WERI-Rb-1 (cell line): Measurements from ENCODE around the gene CHCHD1.

Source experiments
- DNase-seq: peaks from one replicate; pipeline ENCODE4 v3.0.0-alpha.2; 2020
- H3K27ac ChIP-seq: fragments of 250-450 bp; sonication (Bioruptor Pico); 2 replicates; pipeline ENCODE4 v1.5.1; 2020; ENCODE audit warnings: mild to moderate bottlenecking, moderate library complexity
- H3K27me3 ChIP-seq: fragments of 250-450 bp; sonication (Bioruptor Pico); 2 replicates; pipeline ENCODE4 v1.5.1; 2021; ENCODE audit warnings: mild to moderate bottlenecking, low read depth, moderate library complexity; ENCODE audit not compliant: insufficient read depth, severe bottlenecking
- H3K36me3 ChIP-seq: fragments of 250-450 bp; sonication (Bioruptor Pico); 2 replicates; pipeline ENCODE4 v1.5.1; 2020; ENCODE audit warnings: mild to moderate bottlenecking, moderate library complexity
- H3K4me3 ChIP-seq: 2 replicates; pipeline ENCODE4 v1.5.1; 2011; ENCODE audit warnings: low read depth, mild to moderate bottlenecking, control low read depth, low read length
- H3K9me3 ChIP-seq: fragments of 250-450 bp; sonication (Bioruptor Pico); 2 replicates; pipeline ENCODE4 v1.5.1; 2021; ENCODE audit warnings: mild to moderate bottlenecking, moderate library complexity; ENCODE audit not compliant: severe bottlenecking
- TF ChIP-seq, protein P1 (sequence below): IDR thresholded peaks from 2 replicates; pipeline ENCODE4 v1.5.1; 2011; ENCODE audit warnings: low read depth, mild to moderate bottlenecking, control low read depth, inconsistent platforms, low read length

Gene CHCHD1

GRCh38 chr10:73772281-73773151, 9.3 kb upstream of the CHCHD1 start:
- peaks cover 69% of the 10 kb centered on the region for H3K36me3 ChIP-seq
- peak overlapping the region; percentile 94 for H3K27ac ChIP-seq
- no peaks in the 10 kb centered on the region for H3K9me3 ChIP-seq
- TF ChIP-seq, protein P1, sequence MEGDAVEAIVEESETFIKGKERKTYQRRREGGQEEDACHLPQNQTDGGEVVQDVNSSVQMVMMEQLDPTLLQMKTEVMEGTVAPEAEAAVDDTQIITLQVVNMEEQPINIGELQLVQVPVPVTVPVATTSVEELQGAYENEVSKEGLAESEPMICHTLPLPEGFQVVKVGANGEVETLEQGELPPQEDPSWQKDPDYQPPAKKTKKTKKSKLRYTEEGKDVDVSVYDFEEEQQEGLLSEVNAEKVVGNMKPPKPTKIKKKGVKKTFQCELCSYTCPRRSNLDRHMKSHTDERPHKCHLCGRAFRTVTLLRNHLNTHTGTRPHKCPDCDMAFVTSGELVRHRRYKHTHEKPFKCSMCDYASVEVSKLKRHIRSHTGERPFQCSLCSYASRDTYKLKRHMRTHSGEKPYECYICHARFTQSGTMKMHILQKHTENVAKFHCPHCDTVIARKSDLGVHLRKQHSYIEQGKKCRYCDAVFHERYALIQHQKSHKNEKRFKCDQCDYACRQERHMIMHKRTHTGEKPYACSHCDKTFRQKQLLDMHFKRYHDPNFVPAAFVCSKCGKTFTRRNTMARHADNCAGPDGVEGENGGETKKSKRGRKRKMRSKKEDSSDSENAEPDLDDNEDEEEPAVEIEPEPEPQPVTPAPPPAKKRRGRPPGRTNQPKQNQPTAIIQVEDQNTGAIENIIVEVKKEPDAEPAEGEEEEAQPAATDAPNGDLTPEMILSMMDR: peak; percentile 15; the same call in 1 of the 2 replicates
- peak; percentile 89 for DNase-seq
- H3K4me3 ChIP-seq: peak overlapping the region; percentile 88
- no peaks in the 10 kb centered on the region for H3K27me3 ChIP-seq

GRCh38 chr10:73773152-73773879, 8.5 kb upstream of the CHCHD1 start:
- Histone ChIP-seq H3K9me3 (no peaks in the 10 kb centered on the region), H3K27me3 (no peaks in the 10 kb centered on the region), H3K4me3 (peak overlapping the region; percentile 88), H3K36me3 (peaks cover 66% of the 10 kb centered on the region), H3K27ac (peak overlapping the region; percentile 94)
- TF ChIP-seq, protein P1: no peak
- DNase-seq: no peak

DNA sequence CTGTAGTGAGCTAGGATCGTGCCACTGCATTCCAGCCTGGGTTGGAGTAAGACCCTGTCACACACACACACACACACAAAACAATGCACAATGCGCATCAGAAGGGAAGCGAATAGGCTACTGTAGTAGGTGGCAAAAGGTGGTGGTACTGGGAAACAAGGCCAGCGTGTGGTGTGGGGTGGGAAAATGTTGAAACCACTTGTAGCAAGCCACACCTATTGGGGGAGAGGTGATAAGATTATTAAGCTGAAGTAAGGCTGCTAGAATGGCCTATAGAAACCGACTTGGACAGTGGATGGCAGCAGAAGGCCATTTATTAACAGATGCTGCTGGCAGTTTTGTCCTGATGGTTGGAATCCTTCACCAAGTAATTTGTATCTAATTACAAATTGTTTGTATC, 7.2 kb upstream of the CHCHD1 start:
- peaks cover 68% of the 10 kb centered on the region for H3K36me3 ChIP-seq
- H3K27ac ChIP-seq: no peak overlapping the region
- peak overlapping the region; percentile 88 for H3K4me3 ChIP-seq
- TF ChIP-seq, protein P1: no peak
- H3K27me3 ChIP-seq: no peaks in the 10 kb centered on the region
- DNase-seq: no peak
- H3K9me3 ChIP-seq: no peaks in the 10 kb centered on the region

DNA sequence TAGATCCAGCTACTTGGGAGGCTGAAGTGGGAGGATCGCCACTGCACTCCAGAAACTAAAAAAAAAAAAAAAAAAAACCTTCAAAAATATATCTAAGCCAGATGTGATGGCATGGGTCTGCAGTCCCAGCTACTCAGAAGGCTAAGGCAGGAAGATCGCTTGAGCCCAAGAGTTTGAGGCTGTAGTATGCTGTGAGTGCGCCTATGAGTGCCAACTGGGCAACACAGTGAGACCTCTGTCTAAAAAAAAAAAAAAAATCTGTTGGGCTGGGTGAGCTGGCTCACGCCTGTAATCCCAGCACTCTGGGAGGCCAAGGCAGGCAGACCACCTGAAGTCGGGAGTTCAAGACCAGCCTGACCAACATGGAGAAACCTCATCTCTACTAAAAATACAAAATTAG, 2.8 kb upstream of the CHCHD1 start:
- no peak overlapping the region for H3K4me3 ChIP-seq
- no peaks in the 10 kb centered on the region for H3K27me3 ChIP-seq
- TF ChIP-seq, protein P1: no peak
- H3K9me3 ChIP-seq: no peaks in the 10 kb centered on the region
- H3K36me3 ChIP-seq: peaks cover 58% of the 10 kb centered on the region
- H3K27ac ChIP-seq: no peak overlapping the region
- no peak for DNase-seq

DNA sequence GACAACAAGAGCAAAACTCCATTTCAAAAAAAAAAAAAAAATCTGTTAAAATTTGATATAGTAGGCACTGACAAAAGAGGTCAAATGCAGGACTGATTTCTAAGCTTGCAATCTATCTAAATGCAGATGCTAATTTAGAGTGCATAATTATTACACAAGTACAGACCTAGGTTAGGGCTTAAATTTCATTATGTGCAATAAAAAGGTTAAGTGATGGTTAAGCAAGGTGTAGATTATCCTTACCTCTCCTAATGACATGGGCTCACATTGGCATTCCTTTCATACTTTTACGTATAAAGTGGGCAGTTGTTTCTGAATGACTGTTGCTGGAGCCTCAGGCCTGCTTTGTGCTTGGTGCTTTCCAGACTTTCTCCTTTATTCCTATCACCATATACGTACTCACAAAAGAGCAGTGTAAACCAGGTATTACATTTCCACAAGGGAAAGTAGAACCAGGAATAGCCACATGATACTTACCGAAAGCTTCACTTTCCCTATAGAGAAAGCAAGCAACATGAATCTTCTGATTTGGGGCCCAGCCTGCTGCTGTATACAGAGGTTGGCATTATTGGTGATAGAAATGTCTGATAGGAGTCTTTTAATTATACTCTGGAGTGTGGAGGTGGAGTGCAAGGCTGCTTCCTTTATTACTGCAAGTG, 2.2 kb upstream of the CHCHD1 start:
- Histone ChIP-seq H3K36me3 (peaks cover 51% of the 10 kb centered on the region), H3K27me3 (no peaks in the 10 kb centered on the region), H3K4me3 (no peak overlapping the region), H3K27ac (no peak overlapping the region), H3K9me3 (no peaks in the 10 kb centered on the region)
- TF ChIP-seq, protein P1: no peak
- DNase-seq: no peak
